Astrocyte (in vitro differentiated cells and primary cell): ENCODE measurements around the gene VAT1L.

Experiments used
- CTCF ChIP-seq: IDR thresholded peaks from 2 replicates; pipeline ENCODE4 v1.5.1; 2011; ENCODE audit warnings: low read depth, mild to moderate bottlenecking, inconsistent platforms, low read length, moderate library complexity; ENCODE audit not compliant: insufficient read depth
- EZH2 ChIP-seq: IDR thresholded peaks from 2 replicates; pipeline ENCODE4 v1.6.1; 2012; ENCODE audit warnings: mild to moderate bottlenecking, low read length, inconsistent platforms; ENCODE audit not compliant: insufficient read depth

GRCh38 chr16:77827032-77827431 lies 38.7 kb downstream of the VAT1L start:
- TF ChIP-seq CTCF: no peak
- TF ChIP-seq EZH2: no peak
